ENCODE data around the gene CSRP3.

Gene CSRP3

GRCh38 chr11:19201737-19202605, at the start of gene CSRP3:
TSS of gene CSRP3 (minus strand) at chr11:19201983. CDS start at chr11:19192448, 9,535 bp downstream.
- no peak for ATAC-seq

GRCh38 chr11:19251577-19251976, 49.8 kb upstream of the CSRP3 start:
- ATAC-seq: no peak

GRCh38 chr11:19246816-19247215, 45.0 kb upstream of the CSRP3 start:
- ATAC-seq: no peak

GRCh38 chr11:19245351-19245750, 43.6 kb upstream of the CSRP3 start:
- no peak for ATAC-seq

DNA sequence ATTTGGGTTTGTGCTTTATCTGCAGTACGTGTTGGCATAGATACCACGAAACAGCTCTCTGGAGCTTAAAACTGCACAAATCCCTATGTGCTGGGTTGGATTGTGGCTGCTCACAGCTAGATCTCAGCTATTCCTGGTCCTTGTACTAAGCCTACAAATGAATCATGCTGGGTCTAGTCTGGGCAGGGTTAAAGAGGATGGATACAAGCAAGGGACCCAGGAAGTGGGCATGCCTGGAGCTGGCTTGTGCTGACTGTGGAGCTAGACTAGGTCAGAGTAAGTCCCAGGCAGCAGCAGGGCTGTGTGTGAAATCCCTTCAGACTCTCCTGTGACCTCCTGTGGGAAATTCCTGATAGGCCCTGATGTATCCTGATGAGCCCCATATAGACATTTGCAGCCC, 42.8 kb upstream of the CSRP3 start:
- no peak for ATAC-seq

DNA sequence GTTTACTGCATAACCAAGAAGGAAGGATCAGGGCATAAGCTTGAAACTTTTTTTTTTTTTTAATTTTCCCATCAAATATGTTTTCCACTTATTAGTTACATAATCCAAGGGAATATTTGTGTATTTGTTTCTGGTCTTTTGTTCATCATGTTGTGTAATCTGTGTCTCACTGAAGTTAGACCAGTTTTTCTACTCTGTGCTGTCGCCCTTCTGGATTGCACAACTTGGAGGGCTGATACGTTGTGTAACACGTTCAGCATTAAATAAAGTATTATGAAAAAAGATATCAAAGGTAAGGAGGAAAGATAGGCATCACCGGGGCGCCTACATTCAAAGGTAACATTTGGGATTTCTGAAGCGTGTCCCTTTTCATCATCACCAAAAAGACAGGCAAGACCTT, 42.3 kb upstream of the CSRP3 start:
- no peak for ATAC-seq

GRCh38 chr11:19243613-19244012, 41.8 kb upstream of the CSRP3 start:
- no peak for ATAC-seq

GRCh38 chr11:19243143-19243542, 41.4 kb upstream of the CSRP3 start:
- ATAC-seq: no peak

DNA sequence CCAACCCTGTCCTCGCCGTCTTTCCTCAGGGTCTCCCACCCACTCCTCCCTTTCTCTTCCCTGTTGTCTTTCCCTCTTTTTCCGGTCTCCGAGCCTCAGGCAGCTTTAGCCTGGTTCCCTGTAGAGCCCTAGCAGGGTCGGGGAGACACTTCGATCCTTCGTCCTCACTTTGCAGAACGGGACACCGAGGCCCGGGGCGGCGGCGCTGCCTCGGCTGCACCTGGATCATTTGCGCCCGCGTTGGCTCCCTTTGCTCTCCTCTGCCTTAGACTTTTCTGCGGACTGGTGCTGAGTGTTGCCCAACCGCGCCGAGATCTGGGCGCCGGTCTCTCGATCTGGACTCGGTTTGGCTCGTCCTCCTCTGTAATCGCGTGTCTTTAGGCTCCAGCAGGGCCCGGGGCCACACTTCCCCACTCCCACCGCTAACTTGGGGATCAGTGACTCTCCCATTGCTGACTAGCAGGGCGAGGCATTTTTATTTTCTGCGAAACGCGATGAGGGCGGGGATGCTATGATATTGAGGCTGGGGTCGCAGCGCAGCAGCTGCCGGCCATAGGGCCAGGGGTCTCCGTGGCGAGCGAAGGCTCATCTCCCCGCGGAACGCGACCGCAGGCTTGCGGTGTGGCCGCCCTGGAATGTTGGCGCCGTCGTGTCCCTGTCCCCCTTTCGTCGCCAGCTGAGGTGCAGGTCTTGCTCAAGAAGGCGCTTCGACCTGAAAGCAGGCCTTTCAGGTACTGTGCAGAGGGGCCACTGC, 40.6 kb upstream of the CSRP3 start:
- ATAC-seq: no peak

DNA sequence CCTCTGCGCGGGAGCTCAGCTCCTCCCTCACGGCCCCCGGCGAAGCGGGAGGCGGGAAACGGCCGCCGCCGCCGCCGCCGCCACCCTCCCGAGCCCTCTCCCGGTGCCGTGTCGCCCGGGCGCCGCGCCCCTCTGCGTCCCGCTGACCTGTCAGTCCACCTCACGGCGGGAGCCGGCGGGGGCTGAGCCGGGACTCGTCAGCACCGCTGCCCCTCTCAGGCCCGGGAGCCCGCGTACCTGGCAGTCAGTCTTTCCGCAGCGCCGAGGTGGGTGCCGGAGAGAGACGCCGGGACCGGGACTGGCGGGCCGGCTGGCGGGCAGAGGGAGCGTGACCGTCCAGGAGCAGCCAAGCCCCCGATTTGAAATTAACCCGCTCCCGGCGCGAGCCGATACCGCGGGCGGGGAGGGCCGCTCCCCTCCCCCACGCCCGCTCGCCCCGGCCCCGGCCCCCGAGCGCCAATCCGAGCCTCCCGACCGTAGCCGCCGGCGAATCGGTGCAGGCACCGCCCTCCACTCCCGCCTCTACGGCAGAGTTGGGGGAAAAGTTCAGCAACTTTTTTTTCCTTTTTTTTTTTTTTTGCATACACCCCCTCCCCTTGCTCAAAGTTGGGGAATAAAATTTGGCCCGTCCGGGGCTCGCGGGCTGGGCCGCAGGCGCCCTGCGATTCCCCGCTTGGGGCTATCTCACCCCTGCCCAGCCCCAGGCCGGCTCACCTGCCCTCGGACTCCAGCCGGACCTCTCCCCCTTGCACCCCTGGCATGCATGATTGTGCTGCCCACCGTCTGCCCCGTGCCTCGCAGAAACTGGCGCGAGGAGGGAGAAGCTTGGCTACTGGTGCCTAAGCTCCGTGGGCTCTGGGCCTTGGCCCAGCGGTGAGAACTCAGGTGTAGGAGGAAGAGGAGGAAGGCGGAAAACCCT, 39.7 kb upstream of the CSRP3 start:
- ATAC-seq: peak in 1 of 2 donors; percentile 29

- peak; percentile 87 to 88 for ATAC-seq
Measured at GRCh38 chr11:19240420-19241259, 38.9 kb upstream of the CSRP3 start, which contains the start of gene E2F8. TSS of gene E2F8 (minus strand) at chr11:19240945. CDS start at chr11:19240121, 824 bp downstream.

- ATAC-seq: no peak
Measured at GRCh38 chr11:19239039-19239438, 37.3 kb upstream of the CSRP3 start.

DNA sequence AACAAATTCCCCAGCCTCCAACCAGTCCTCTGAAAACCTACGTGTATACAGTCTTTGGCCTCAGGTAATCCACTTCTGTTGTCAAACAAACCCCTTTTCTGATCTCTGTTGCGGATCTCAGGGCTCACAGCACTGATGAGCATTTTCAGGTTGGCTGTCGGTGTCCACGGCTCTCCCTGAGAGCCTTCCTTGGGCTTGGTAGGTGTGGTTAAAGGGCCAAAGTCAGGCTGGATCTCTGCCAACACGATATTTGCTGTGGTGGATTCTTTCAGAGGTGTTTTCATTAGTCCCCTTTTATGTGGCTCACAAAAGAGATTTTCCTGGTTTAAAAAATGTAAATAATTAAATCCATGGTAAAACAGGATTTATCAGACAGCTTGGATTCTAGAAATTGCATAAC, 36.0 kb upstream of the CSRP3 start:
- ATAC-seq: no peak

DNA sequence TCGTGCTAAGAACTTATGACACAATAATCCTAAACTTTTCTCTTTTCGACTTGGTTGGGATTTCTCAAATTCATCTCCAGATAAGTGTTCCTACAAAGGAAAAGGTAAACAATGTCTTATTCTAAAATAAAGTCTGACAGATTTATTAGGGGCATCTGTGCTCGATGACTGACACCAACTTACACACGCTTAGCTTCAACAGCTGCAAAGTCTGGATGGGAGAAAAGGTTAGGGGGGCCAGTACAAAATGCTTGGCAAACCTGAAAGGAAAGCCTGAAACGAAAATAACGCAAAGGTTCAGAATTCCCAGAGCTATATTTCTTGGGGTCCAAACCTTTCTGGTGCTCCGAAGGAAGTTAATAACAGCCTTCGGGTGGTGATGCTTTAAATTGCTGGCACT, 35.6 kb upstream of the CSRP3 start:
- no peak for ATAC-seq

DNA sequence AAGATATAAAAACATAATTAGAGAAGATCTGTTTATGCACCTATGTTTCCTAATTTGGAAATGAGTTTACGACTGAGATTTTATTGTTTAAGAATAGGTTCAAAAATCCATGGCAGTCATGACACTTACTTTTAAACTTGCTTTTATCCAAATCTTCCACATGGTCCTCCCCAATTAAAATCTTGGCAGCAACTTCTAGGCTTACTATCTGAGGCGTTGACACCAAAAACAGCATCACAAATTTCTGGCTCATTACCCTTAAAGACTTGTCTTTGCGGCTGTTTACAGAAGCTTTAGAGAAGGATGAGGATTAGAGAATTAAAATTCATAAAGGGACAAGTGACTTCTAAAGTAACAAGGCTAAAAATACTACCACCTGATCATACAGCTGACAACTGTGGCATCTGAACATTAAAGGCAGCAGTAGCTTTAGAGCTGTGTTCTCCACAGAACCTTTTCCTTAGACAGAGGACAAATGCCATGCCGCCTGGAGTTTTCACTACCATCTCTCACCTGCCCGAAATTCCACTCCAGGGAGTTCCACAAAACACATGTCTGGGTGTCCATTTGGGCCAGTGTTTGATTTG, 32.5 kb upstream of the CSRP3 start:
- no peak for ATAC-seq

GRCh38 chr11:19232910-19233503, 31.2 kb upstream of the CSRP3 start:
- no peak for ATAC-seq

- no peak for ATAC-seq
Measured at GRCh38 chr11:19229671-19230070, 27.9 kb upstream of the CSRP3 start.

- ATAC-seq: no peak
Measured at GRCh38 chr11:19228968-19229367, 27.2 kb upstream of the CSRP3 start.

GRCh38 chr11:19226378-19227195, 24.8 kb upstream of the CSRP3 start:
- no peak for ATAC-seq

DNA sequence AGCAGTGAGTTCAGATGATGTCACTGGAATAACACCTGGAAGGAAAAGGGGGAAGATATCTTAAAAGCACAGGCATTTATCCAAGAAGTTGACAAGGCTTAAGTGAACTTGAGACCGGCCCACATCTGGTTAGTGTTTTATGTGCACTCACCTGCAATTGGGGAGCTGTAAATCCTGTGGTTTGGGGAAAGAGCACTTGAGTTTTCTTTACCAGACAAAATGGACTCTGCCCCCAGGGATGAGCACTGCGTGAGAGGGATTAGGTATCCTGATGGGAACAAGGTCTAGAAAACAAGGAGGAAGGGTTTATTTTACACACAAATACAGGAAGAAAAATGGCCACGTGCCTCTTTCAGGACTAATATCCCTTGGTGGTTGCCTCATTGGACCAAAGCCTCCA, 23.8 kb upstream of the CSRP3 start:
- ATAC-seq: no peak

Data from activated CD4-positive, CD25-positive, alpha-beta regulatory T cell treated with anti-CD3 and anti-CD28 coated beads, Interleukin-2, amount 50 U/mL, for 24 hours (primary cell).